ENCODE data around the gene SHOC1.
"Not testable (repeated sequence)": the region's sequence is repeated elsewhere in the genome, so short reads cannot be mapped to it uniquely, and the experiment has no call there.

The SHOC1 gene

DNA sequence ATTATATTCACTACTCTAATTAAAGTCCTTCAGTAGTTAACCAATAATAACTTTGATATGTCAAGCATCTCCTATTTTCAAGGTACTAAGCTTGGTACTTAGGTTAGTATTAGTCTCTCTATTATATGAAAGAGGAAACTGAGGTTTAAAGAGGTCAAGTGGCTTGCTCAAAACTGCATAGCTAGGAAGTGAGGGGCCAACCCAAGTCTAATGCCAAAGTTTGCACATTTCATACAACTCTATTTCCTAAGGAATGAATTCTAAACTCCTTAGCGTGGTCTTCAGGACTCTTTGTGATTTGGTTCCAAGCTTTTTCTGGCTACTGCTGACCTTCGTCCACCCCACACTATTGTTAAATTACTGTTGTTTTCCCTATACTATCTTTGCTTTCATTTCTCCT, 9.9 kb upstream of the SHOC1 start:
- DNase-seq: no peak

DNA sequence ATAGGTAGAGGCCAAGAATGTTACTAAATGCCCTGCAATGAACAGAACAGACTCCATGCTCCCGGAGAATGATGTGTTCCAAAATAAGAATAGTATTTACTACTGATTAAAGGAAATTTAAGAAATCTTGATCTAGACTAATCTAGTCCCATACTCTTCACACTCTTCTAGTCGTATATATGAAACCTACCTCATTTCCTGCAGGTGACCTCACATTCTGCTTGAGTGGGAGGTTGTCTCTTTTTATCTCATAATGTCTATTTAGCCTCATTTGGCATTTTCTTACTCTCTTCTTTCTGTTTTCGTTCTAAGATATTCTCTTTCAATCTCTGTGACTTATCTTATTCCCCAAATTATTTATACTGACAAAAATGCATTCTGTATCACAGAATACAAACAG, 9.2 kb upstream of the SHOC1 start:
- DNase-seq: no peak

DNA sequence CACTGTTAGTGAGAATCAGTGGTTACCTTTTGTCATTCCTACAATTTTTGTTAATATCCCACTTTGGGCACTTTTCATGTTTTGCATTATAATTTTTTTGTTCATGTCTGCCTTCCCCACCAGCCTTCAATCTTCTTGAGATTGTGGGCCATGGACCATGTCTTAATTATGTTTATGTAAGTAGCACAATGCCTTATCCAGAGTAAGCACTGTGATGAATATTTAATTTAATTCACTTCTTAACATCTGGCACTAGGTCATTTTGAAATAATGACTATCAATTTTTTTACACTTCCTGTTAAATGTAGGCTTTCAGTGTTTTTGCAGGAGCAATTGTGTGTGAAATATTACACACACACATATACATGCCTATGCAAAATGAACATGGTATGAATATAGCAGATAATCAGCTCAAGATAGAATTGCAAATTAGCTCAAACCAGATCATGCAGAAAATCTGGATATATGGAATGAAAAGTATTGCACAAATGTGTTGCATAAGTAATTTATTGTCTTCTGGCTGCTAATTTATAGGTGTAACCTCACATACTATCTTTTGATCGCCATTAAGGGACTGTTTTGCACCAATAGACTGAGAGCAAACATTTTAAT, 5.3 kb upstream of the SHOC1 start:
- no peak for DNase-seq

DNA sequence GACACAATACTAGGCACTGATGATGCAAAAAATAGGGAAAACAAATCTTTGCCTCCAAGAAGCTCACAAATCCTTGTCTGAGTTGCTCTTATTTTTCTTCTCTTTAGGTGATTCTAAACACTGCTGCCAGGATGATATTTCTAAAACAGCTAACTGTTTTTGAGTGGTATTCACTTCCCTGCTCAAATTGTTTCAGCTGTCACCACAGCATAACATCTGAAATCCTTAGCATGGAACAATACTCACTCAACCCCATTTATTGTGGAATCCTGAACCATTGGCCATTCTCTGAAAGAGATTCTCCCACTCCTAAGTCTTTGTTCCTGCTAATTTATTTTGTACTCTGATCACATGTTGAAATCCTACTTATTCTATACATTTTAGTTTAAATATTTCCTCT, 4.8 kb upstream of the SHOC1 start:
- no peak for DNase-seq

GRCh38 chr9:111798786-111799185, 4.0 kb upstream of the SHOC1 start:
- DNase-seq: no peak

DNA sequence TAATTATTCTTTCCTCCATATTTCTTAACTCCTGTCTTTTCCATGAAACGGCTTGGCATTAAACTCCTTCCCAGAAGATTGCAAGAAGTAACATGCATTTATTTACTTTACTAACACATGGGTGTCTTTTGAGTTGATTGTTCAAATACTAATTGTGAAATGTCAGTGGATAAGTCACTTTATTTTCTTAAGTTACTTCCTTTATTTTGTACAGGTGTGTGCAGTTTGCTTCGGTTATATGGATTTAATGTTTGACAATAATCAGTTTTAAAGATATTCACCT, 761 bp upstream of the SHOC1 start:
- DNase-seq: no peak

GRCh38 chr9:111791821-111792220, 2.9 kb downstream of the SHOC1 start:
- not testable (repeated sequence) for DNase-seq

GRCh38 chr9:111789881-111790280, 4.9 kb downstream of the SHOC1 start:
- no peak for DNase-seq

DNA sequence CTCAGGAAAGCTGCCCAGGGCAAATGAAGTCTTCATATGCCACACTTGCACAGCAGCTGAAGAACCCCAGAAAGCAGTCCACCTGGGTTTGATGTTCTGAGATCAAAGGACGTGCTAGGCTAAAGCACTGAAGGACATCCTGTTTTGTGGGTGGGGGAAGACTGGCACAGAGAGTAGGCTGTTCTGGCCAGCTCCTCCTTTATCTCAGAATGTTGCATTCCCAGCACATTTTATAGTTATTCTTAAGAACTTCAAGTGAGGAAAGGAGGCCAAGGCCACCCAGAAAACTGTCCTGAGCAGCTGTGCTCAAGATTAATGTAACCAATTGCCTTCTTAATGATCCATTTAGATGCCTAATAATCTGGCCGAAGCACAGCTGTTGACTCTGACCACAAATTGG, 10.9 kb downstream of the SHOC1 start:
- DNase-seq: peak; percentile 78

- no peak for DNase-seq
Observed at GRCh38 chr9:111783424-111783823, 11.3 kb downstream of the SHOC1 start.

DNA sequence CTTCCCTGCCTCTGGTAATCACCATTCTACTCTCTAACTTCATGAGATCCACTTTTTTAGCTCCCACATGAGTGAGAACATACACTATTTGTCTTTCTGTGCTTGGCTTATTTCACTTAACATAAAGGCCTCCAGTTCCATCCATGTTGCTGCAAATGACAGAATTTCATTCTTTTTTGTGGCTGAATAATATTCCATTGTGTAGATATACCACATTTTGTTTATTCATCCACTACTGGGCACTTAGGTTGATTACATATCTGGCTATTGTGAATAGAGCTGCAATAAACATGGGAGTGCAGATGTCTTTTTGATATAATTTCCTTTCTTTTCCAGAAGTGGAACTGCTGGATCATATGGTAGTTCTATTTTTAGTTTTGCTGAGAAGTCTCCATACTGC, 28.7 kb downstream of the SHOC1 start:
- DNase-seq: no peak

GRCh38 chr9:111762556-111762955, 32.2 kb downstream of the SHOC1 start:
- no peak for DNase-seq

DNA sequence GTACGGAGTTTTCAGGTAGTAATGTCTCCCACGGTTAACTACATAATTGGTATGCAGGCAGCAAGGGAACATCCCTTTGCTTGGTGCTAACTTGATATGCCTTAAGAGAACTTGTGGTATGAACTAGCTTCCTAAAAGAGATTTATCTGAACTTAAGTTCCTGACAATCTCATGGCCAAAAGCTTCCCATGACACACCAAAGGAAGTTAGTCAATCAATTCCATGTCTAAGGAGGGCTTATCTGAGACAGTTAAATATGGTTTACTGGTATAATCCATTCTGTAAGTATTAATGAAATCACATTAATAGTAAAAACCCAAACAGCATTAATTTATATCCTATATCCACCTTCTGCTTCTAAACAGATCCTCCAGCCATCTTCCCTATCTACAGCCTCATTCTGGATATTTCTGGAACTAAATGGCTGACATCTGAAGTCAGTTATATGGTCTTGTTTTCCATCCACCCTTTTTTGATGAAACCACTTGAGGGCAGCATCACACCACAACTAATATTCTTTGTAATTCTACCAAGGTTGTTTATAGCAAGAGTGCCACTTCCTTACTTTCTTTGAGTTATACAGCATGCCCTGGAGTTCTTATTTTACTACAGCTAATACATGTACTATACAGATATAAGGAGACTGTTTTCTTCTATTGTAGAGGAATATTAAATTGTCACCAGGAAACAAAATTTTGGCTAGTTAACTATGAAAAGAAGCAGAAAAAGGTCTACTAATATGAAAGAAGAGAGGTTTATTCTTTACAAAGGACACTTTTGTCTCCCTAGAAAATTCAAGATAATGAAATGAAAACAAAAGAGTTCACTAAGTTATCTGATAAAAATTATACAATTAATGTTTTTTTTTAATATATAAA, 34.7 kb downstream of the SHOC1 start:
- DNase-seq: peak; percentile 39

DNA sequence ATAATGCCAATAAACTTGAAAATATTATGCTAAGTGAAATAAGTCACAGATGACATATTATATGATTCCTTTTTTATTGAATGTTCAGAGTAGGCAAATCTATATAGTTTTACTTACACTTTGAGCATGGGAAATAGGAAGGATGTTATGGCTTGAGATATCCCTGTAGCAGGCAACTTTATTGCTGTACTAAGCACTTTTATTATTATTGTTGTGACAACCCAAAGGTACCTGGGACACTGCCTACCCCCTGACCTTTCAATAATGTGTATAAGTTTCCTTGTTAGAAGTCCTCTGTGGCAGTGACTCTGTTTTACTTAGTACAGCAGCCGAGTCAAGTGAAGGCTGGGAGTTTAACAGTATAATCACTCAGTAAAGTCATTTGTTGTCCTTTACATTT, 39.9 kb downstream of the SHOC1 start:
- no peak for DNase-seq

- DNase-seq: no peak
Observed at GRCh38 chr9:111752455-111752854, 42.3 kb downstream of the SHOC1 start.

Measured in DMS79 (cell line).